ENCODE measurements around the gene GRID1.
"Not testable (repeated sequence)": the region's sequence is repeated elsewhere in the genome, so short reads cannot be mapped to it uniquely, and the experiment has no call there.

GRID1 gene

GRCh38 chr10:86254081-86254480 lies 112.5 kb downstream of the GRID1 start:
- DNase-seq (ENCODE audit: low read depth, low spot score), result no peak

GRCh38 chr10:86253091-86254072 lies 113.2 kb downstream of the GRID1 start:
- DNase-seq (ENCODE audit: low read depth, low spot score), result no peak

DNA sequence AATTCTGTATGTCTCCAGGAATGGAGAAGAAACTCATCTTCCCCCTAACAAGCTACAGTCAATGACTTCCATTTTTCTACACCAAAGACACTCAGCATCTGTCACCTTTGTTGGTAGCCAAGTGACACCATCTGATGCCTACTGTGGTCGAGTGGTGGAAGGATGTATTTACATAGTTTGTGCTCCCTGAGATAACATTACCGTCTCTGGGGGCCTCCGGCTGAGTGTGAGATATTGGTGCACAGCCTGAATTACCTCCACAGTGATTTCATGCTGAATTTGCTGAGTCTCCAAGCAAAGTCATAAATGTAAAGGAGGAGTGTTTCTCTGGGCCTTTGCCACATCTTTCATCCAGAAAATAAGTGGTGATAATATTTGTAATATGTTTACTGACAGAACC lies 114.0 kb downstream of the GRID1 start:
- no peak for DNase-seq (ENCODE audit: low read depth, low spot score)

- no peak for DNase-seq (ENCODE audit: low read depth, low spot score)
Measured at GRCh38 chr10:86252079-86252478, 114.5 kb downstream of the GRID1 start.

DNA sequence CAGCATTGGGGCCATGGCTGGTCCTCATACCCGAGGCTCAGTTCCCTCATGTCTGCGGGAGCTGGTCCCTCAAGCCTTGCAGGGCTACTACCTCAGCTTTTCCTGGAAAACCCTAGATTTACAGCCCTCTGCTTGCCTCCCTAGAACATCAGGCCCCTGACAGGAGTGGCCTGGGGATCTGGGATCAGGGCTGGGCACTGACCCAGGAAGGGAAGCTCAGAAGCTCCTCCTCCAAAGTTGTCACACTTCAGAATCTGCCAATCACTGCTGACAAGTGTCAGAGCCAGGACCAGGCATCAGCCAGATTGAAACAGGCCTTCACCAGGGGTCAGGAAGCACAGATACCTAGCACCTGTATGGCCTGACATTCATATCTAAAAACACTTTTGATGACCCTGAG lies 115.2 kb downstream of the GRID1 start:
- no peak for DNase-seq (ENCODE audit: low read depth, low spot score)

GRCh38 chr10:86250399-86250798 lies 116.2 kb downstream of the GRID1 start:
- no peak for DNase-seq (ENCODE audit: low read depth, low spot score)

DNA sequence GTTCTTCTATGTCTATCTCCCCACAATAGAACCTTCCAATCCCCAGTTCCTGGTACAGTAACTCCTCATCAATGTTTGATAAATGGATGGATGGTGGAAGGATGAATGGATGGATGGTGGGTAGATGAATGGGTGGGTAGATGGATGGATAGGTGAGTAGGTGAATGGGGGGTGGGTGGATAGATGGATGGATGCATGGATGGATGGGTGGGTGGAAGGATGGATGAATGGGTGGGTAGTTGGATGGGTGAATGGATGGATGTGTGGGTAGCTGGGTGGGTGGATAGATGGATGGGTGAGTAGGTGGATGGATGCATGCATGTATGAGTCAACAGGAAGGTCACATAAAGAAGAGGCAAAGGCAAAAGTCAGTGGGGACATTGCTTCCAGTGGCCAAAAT lies 116.8 kb downstream of the GRID1 start:
- DNase-seq (ENCODE audit: low read depth, low spot score), result no peak

GRCh38 chr10:86248062-86248461 lies 118.5 kb downstream of the GRID1 start:
- DNase-seq (ENCODE audit: low read depth, low spot score), result no peak

DNA sequence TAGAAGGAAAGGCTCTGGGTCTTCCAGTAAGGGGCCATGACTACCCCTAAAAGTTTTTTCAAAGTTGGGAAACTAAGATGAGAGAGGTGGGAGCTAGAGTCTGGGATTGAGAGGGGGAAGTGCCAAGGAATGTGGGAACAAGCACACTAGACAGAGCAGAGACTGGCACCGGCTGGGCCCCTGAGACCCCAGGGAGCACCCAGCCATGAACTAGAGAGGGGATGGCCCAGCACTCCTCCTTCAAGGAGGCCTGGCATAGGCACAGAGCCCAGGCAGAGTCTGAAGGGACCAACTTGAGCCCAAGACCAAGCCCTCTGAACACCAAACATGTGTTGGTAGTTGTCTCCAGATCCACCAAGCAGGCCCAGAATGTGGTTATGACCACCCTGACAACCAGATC lies 119.0 kb downstream of the GRID1 start:
- no peak for DNase-seq (ENCODE audit: low read depth, low spot score)

DNA sequence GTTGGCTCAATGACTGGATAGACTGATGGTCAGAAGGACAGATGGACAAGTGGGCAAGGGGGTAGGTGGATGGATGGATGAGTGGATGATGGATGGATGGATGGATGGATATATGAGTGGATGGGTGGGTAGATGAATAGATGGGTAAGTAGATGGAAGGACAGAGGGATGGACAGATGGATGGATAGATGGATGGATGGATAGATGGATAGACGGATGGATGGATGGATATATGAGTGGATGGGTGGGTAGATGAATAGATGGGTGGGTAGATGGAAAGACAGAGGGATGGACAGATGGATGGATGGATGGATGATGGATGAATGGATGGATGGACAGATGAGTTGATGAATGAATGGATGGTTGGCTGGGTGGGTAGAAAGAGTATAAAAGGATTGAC lies 119.5 kb downstream of the GRID1 start:
- DNase-seq (ENCODE audit: low read depth, low spot score), result no peak

DNA sequence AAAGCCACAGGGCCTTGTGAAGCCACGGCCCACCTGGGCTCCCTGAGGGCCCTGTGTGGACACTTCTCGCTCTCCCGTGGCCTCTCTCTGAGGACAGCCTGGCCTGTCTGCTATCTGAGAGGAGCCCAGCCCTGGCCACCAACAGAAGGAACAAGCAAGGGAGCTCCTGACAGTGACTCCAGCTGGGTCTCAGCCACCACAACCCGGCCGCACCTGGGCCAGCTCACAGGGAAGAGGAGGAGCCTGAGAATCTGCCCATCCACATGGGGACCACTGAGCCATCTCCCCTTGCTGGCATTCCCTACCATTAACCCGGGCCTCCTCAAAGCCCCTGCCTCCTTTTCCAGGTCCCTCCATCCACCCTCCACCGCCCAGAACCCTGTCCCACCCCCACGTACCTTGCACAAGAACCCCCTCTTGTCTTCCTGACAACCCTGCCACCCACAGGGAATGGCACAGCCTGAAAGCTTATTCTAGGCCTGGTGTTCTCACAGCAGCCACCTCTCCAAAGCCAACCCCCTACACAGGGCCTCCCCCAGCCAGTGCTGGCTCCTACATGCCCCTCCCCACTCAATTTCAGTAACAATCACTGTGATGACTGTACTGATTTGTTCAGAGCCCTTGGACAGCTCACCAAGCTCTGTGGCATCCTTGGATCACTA lies 120.2 kb downstream of the GRID1 start:
- DNase-seq (ENCODE audit: low read depth, low spot score), result no peak

- DNase-seq (ENCODE audit: low read depth, low spot score), result no peak
Measured at GRCh38 chr10:86245015-86245394, 121.6 kb downstream of the GRID1 start.

GRCh38 chr10:86244297-86245014 lies 122.1 kb downstream of the GRID1 start:
- DNase-seq (ENCODE audit: low read depth, low spot score), result no peak

- DNase-seq (ENCODE audit: low read depth, low spot score), result no peak
Measured at GRCh38 chr10:86243651-86244155, 122.9 kb downstream of the GRID1 start.

GRCh38 chr10:86242761-86243160 lies 123.8 kb downstream of the GRID1 start:
- DNase-seq (ENCODE audit: low read depth, low spot score), result no peak

DNA sequence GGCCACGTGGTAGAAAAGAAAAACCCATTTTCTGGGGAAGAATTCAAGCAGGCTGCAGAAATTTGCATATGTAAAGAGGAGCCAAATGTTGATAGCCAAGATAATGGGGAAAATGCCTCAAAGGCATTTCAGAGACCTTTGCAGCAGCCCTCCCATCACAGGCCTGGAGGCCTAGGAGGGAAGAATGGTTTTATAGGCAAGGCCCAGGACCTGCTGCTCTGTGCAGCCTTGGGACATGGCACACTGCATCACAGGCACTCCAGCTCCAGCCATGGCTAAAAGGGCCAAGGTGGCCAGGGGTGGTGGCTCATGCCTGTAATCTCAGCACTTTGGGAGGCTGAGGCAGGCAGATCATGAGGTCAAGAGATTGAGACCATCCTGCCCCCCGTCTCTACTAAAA lies 128.5 kb downstream of the GRID1 start:
- DNase-seq (ENCODE audit: low read depth, low spot score), result not testable (repeated sequence)

DNA sequence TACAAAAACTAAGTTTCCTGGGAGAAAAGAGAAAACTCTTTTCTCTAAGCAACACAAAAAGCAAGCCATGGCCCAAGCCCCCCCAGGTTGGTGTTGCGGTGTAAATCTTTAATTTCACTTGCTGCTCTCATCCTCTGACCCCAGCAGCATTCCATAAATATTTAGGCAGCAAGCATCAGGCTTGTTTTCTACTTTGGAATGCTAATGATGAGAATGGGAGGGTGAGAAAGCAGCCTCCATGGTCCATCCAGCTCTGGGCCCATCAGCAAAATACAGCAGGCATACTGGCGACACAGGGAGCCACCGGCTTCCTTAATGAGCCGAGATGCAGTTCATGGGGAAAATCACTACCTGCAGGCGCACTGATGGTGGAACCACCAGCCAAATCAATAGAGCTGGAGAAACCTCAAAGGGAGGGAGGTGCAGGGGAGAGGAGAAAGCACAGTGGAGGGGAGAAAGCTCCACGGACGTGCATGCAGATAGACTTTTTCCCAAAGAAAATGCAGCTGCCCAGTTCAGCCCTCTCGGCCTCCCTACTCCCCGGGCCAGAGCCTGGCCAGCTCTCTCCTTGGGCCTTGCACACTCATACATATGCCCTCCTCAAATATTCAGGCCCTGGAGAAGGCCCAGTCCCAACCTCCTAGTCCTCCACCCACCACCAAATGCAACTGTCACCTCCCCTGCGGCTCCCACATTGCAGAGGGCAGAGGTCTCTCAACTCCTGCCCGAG lies 131.9 kb downstream of the GRID1 start:
- DNase-seq (ENCODE audit: low read depth, low spot score), result no peak

- no peak for DNase-seq (ENCODE audit: low read depth, low spot score)
Measured at GRCh38 chr10:86234107-86234506, 132.5 kb downstream of the GRID1 start.

DNA sequence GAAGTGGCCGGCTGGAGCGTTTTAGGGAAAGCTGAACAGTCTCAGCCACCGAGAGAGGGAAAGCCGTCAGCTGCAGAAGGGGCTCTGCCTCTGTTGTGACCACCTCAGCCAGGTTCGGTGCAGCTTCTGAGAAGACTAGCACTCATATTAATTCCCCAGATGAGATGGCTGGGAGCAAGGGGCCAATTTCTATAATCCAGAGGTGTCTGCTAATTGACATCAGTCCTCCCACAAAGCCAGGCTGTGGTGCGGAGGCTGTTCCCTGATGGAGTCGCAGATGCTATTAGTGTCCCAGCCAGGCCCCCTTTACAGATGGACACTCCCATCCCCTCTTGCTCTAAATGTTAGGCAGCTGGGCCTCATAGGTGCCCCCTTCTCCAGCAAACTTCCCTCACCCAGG lies 133.5 kb downstream of the GRID1 start:
- no peak for DNase-seq (ENCODE audit: low read depth, low spot score)

DNA sequence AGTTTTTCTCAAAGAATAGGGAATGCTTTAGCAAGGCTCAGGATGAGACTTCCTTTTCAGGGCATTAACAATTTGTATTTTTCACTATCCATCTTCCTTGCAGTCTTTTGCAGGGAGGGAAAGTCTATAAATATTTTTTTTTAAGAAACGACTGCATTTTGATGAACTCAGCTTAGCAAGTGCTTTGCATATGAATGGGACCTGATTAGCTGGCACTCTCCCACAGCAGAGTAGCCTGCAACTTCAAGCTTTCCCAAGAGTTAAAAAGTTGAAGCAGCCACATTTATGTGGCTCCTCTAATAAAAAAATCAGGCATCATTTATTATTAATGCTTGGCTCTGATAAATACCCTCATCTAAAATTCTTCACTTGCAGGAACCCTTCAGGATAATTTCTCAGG lies 134.0 kb downstream of the GRID1 start:
- DNase-seq (ENCODE audit: low read depth, low spot score), result no peak

DNA sequence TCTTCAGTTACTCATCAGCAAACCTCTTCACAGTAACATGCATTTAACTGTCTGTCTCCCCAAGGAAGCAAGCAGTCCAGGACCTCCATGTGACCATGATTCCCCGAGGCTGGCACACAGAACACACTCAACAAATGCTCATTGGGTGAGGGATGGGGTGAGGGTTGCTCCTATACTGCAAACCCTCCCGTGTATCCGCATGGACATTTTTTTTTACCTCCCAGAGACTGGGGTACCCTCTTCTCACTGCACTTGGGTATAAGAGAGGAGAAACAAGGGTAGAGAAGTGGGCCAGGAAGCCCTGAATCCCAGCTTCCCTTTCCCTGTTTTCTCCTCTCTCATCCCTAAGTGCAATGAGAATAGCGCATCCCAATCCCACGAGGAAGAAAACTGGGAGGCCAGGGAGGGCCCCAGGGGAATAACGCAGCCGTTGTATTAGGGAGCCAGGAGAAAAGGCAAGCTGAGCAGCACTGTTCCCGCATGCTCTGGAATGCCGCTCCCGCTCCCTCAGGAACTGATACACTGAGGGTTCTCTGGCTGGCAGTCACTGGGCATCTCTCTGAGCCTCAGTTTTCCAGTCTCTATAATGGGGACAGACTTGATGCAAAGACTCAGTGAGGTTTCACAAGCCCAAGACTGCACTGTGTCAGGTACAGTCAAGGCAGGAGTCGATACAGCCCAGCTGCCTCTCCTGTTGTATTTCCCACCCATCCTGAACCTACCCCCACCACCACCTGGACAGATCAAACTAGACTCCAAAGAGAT lies 134.6 kb downstream of the GRID1 start:
- DNase-seq (ENCODE audit: low read depth, low spot score), result no peak
